IMR-90 (cell line): Measurements from ENCODE around the gene GRIA4.

Experiments used
- BHLHE40 ChIP-seq: fragments of 150-350 bp; IDR thresholded peaks from 2 replicates; pipeline ENCODE4 v1.6.1; 2016; ENCODE audit warnings: mild to moderate bottlenecking, low read depth, low read length
- FOS ChIP-seq: fragments of 150-350 bp; IDR thresholded peaks from 2 replicates; pipeline ENCODE4 v1.6.1; 2016; ENCODE audit warnings: low read depth, low read length
- MAFK ChIP-seq: IDR thresholded peaks from 2 replicates; pipeline ENCODE4 v1.6.1; 2012; ENCODE audit warnings: low read depth, low read length, improper control_type of control experiment
- MAZ ChIP-seq: IDR thresholded peaks from 2 replicates; pipeline ENCODE4 v1.6.1; 2012; ENCODE audit warnings: low read depth, mild to moderate bottlenecking, low read length, improper control_type of control experiment, moderate library complexity, borderline replicate concordance
- MXI1 ChIP-seq: IDR thresholded peaks from 2 replicates; pipeline ENCODE4 v1.6.1; 2012; ENCODE audit warnings: low read depth, mild to moderate bottlenecking, low read length, moderate library complexity, borderline replicate concordance
- NFE2L2 ChIP-seq: fragments of 150-350 bp; IDR thresholded peaks from 2 replicates; pipeline ENCODE4 v1.6.1; 2016; ENCODE audit warnings: low read depth, mild to moderate bottlenecking, low read length
- POLR2A ChIP-seq: IDR thresholded peaks from 2 replicates; pipeline ENCODE4 v1.6.1; 2012; ENCODE audit warnings: mild to moderate bottlenecking, low read depth, low read length
- RAD21 ChIP-seq: IDR thresholded peaks from 2 replicates; pipeline ENCODE4 v1.6.1; 2012; ENCODE audit warnings: low read length, improper control_type of control experiment
- RCOR1 ChIP-seq: IDR thresholded peaks from 2 replicates; pipeline ENCODE4 v1.6.1; 2012; ENCODE audit warnings: mild to moderate bottlenecking, low read length, improper control_type of control experiment; ENCODE audit not compliant: insufficient replicate concordance
- RFX5 ChIP-seq: IDR thresholded peaks from 2 replicates; pipeline ENCODE4 v1.8.0; 2012; ENCODE audit warnings: low read depth, mild to moderate bottlenecking, low read length, moderate library complexity
- SMC3 ChIP-seq: fragments of 150-350 bp; IDR thresholded peaks from 2 replicates; pipeline ENCODE4 v1.6.1; 2016; ENCODE audit warnings: low read depth, mild to moderate bottlenecking, antibody characterized with exemption, low read length, moderate library complexity
- TF ChIP-seq, protein P1 (sequence below): conservative IDR thresholded peaks from 2 replicates; pipeline ENCODE4 v1.5.1; 2012; ENCODE audit warnings: mild to moderate bottlenecking, low read depth, low read length, improper control_type of control experiment
- TF ChIP-seq, protein P2 (sequence below): fragments of 150-350 bp; IDR thresholded peaks from 2 replicates; pipeline ENCODE4 v1.6.1; 2017; ENCODE audit warnings: mild to moderate bottlenecking, antibody characterized with exemption, low read length, low read depth
- TF ChIP-seq, protein P3 (sequence below): fragments of 150-350 bp; IDR thresholded peaks from 2 replicates; pipeline ENCODE4 v1.6.1; 2016; ENCODE audit warnings: low read depth, mild to moderate bottlenecking, low read length, moderate library complexity, borderline replicate concordance

DNA sequence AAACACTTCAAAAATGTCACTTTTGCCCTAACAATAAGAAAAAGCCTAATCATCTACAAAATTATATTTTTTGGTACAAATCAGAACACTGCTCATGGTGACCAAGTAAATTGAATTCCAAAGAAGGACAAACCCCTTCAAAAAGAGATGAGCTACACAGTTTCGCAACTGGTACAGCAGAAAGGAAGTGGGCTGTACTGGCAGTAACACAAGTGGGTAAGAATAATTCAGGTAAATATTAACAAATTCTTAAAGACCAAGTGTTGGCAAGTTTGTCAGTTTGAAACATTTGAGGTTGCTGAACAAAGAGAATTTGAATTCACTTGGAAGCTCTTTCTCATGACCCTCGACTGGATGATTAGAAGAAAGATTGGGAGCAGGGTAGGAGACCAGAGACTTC is 376.7 kb downstream of the GRIA4 start:
- TF ChIP-seq SMC3 (no peak), BHLHE40 (no peak), POLR2A (no peak), RCOR1 (no peak), RAD21 (no peak), MAFK (no peak), RFX5 (no peak), MXI1 (no peak), NFE2L2 (no peak), MAZ (no peak), FOS (no peak)
- TF ChIP-seq, protein P1, sequence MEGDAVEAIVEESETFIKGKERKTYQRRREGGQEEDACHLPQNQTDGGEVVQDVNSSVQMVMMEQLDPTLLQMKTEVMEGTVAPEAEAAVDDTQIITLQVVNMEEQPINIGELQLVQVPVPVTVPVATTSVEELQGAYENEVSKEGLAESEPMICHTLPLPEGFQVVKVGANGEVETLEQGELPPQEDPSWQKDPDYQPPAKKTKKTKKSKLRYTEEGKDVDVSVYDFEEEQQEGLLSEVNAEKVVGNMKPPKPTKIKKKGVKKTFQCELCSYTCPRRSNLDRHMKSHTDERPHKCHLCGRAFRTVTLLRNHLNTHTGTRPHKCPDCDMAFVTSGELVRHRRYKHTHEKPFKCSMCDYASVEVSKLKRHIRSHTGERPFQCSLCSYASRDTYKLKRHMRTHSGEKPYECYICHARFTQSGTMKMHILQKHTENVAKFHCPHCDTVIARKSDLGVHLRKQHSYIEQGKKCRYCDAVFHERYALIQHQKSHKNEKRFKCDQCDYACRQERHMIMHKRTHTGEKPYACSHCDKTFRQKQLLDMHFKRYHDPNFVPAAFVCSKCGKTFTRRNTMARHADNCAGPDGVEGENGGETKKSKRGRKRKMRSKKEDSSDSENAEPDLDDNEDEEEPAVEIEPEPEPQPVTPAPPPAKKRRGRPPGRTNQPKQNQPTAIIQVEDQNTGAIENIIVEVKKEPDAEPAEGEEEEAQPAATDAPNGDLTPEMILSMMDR = no peak
- TF ChIP-seq, protein P2, sequence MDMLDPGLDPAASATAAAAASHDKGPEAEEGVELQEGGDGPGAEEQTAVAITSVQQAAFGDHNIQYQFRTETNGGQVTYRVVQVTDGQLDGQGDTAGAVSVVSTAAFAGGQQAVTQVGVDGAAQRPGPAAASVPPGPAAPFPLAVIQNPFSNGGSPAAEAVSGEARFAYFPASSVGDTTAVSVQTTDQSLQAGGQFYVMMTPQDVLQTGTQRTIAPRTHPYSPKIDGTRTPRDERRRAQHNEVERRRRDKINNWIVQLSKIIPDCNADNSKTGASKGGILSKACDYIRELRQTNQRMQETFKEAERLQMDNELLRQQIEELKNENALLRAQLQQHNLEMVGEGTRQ = no peak
- TF ChIP-seq, protein P3, sequence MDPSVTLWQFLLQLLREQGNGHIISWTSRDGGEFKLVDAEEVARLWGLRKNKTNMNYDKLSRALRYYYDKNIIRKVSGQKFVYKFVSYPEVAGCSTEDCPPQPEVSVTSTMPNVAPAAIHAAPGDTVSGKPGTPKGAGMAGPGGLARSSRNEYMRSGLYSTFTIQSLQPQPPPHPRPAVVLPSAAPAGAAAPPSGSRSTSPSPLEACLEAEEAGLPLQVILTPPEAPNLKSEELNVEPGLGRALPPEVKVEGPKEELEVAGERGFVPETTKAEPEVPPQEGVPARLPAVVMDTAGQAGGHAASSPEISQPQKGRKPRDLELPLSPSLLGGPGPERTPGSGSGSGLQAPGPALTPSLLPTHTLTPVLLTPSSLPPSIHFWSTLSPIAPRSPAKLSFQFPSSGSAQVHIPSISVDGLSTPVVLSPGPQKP = no peak
